RWPE2 (cell line): Measurements from ENCODE around the gene VGLL4.

ENCODE experiments used
- ATAC-seq: fragments of 200-7000 bp; cut with Tn5 transposase; 3 replicates; pipeline ENCODE4 v1.9.1; 2021; ENCODE audit warnings: low read depth
- DNase-seq: peaks from one replicate; pipeline ENCODE4 v3.0.0-alpha.2; 2020; ENCODE audit warnings: low spot score
- H3K27ac ChIP-seq: fragments of 450-650 bp; 2 replicates; pipeline ENCODE4 v1.5.1; 2017; ENCODE audit warnings: mild to moderate bottlenecking; ENCODE audit not compliant: poor library complexity, severe bottlenecking
- H3K27me3 ChIP-seq: fragments of 250-450 bp; sonication (Bioruptor Pico); 2 replicates; pipeline ENCODE4 v1.5.1; 2021; ENCODE audit warnings: mild to moderate bottlenecking, moderate library complexity; ENCODE audit not compliant: insufficient read depth, poor library complexity, severe bottlenecking
- H3K36me3 ChIP-seq: fragments of 250-450 bp; sonication (Bioruptor Pico); 2 replicates; pipeline ENCODE4 v1.5.1; 2020; ENCODE audit warnings: low read depth, mild to moderate bottlenecking, moderate library complexity
- H3K4me1 ChIP-seq: fragments of 250-450 bp; sonication (Bioruptor Pico); 2 replicates; pipeline ENCODE4 v1.5.1; 2021; ENCODE audit warnings: mild to moderate bottlenecking, moderate library complexity; ENCODE audit not compliant: insufficient read depth, poor library complexity, severe bottlenecking
- H3K4me3 ChIP-seq: fragments of 250-450 bp; sonication (Bioruptor Pico); 2 replicates; pipeline ENCODE4 v1.5.1; 2021; ENCODE audit warnings: mild to moderate bottlenecking, moderate library complexity; ENCODE audit not compliant: severe bottlenecking
- H3K9me3 ChIP-seq: fragments of 250-450 bp; sonication (Bioruptor Pico); 2 replicates; pipeline ENCODE4 v1.5.1; 2021; ENCODE audit warnings: mild to moderate bottlenecking, moderate library complexity; ENCODE audit not compliant: severe bottlenecking
- CTCF ChIP-seq: fragments of 450-650 bp; IDR thresholded peaks from one replicate; pipeline ENCODE4 v1.5.1; 2017; ENCODE audit warnings: mild to moderate bottlenecking, moderate library complexity; ENCODE audit not compliant: poor library complexity, severe bottlenecking

VGLL4 gene

GRCh38 chr3:11558918-11559815, 84.5 kb downstream of the VGLL4 start:
- no peaks in the 10 kb centered on the region for H3K9me3 ChIP-seq
- no peak for TF ChIP-seq CTCF
- DNase-seq (peak; percentile 53), ATAC-seq (no peak)
- H3K27me3 ChIP-seq = no peaks in the 10 kb centered on the region
- H3K4me1 ChIP-seq = peaks cover 11% of the 10 kb centered on the region
- peak overlapping the region; percentile 48 for H3K27ac ChIP-seq
- H3K36me3 ChIP-seq = peaks cover 36% of the 10 kb centered on the region
- no peak overlapping the region for H3K4me3 ChIP-seq

- no peak for ATAC-seq
- Histone ChIP-seq H3K27ac (peak overlapping the region; percentile 48), H3K4me3 (no peak overlapping the region), H3K27me3 (no peaks in the 10 kb centered on the region), H3K9me3 (no peaks in the 10 kb centered on the region), H3K36me3 (peaks cover 32% of the 10 kb centered on the region), H3K4me1 (peaks cover 11% of the 10 kb centered on the region)
- TF ChIP-seq CTCF = no peak
- DNase-seq = peak; percentile 46
Measured at GRCh38 chr3:11558411-11558903, 85.3 kb downstream of the VGLL4 start.

- DNase-seq (peak; percentile 58), ATAC-seq (peak; percentile 69)
- Histone ChIP-seq H3K27ac (peak overlapping the region; percentile 48), H3K4me3 (no peak overlapping the region), H3K4me1 (peaks cover 11% of the 10 kb centered on the region), H3K27me3 (no peaks in the 10 kb centered on the region), H3K36me3 (peaks cover 27% of the 10 kb centered on the region), H3K9me3 (no peaks in the 10 kb centered on the region)
- no peak for TF ChIP-seq CTCF
Measured at GRCh38 chr3:11558002-11558401, 85.7 kb downstream of the VGLL4 start.

- no peak overlapping the region for H3K4me3 ChIP-seq
- no peak for TF ChIP-seq CTCF
- peaks cover 7% of the 10 kb centered on the region for H3K4me1 ChIP-seq
- peaks cover 26% of the 10 kb centered on the region for H3K36me3 ChIP-seq
- H3K9me3 ChIP-seq = no peaks in the 10 kb centered on the region
- peak overlapping the region; percentile 48 for H3K27ac ChIP-seq
- no peaks in the 10 kb centered on the region for H3K27me3 ChIP-seq
- no peak for ATAC-seq
- DNase-seq = peak; percentile 30
Measured at GRCh38 chr3:11556851-11557644, 86.7 kb downstream of the VGLL4 start.
